Measurements from ENCODE around the gene SMG6.
"Not testable (repeated sequence)": the region's sequence is repeated elsewhere in the genome, so short reads cannot be mapped to it uniquely, and the experiment has no call there.

The SMG6 gene

GRCh38 chr17:2174468-2175293 lies 128.9 kb downstream of the SMG6 start:
- peak; percentile 22 to 67 for DNase-seq

- DNase-seq = no peak
Measured at GRCh38 chr17:2174014-2174413, 129.6 kb downstream of the SMG6 start.

- DNase-seq = peak; percentile 16 to 31
Measured at GRCh38 chr17:2172999-2173398, 130.6 kb downstream of the SMG6 start.

GRCh38 chr17:2172077-2172851 lies 131.3 kb downstream of the SMG6 start:
- DNase-seq = peak; percentile 45 to 81

- DNase-seq = no peak
Measured at GRCh38 chr17:2171702-2172076, 131.9 kb downstream of the SMG6 start.

- peak in 1 of 2 experiments; percentile 26 for DNase-seq
Measured at GRCh38 chr17:2170023-2170422, 133.6 kb downstream of the SMG6 start.

GRCh38 chr17:2165723-2166122 lies 137.9 kb downstream of the SMG6 start:
- not testable (repeated sequence) for DNase-seq

- no peak for DNase-seq
Measured at GRCh38 chr17:2158396-2158780, 145.2 kb downstream of the SMG6 start.

GRCh38 chr17:2157675-2158395 lies 145.8 kb downstream of the SMG6 start:
- no peak for DNase-seq

GRCh38 chr17:2157081-2157480 lies 146.5 kb downstream of the SMG6 start:
- DNase-seq = no peak

GRCh38 chr17:2156666-2157065 lies 146.9 kb downstream of the SMG6 start:
- DNase-seq = no peak

GRCh38 chr17:2155573-2155972 lies 148.0 kb downstream of the SMG6 start:
- DNase-seq = no peak

- no peak for DNase-seq
Measured at GRCh38 chr17:2151358-2152033, 152.1 kb downstream of the SMG6 start.

- DNase-seq = peak; percentile 10 to 23
Measured at GRCh38 chr17:2150806-2151205, 152.8 kb downstream of the SMG6 start.

- no peak for DNase-seq
Measured at GRCh38 chr17:2149934-2150333, 153.7 kb downstream of the SMG6 start.

- DNase-seq = no peak
Measured at GRCh38 chr17:2146132-2146871, 157.3 kb downstream of the SMG6 start.

GRCh38 chr17:2144701-2145100 lies 158.9 kb downstream of the SMG6 start:
- DNase-seq = no peak

- DNase-seq = no peak
Measured at GRCh38 chr17:2143332-2143731, 160.3 kb downstream of the SMG6 start.

- not testable (repeated sequence) for DNase-seq
Measured at GRCh38 chr17:2142682-2143081, 160.9 kb downstream of the SMG6 start.

- DNase-seq = no peak
Measured at GRCh38 chr17:2140683-2141082, 162.9 kb downstream of the SMG6 start.

- peak; percentile 24 to 43 for DNase-seq
Measured at GRCh38 chr17:2138761-2139160, 164.8 kb downstream of the SMG6 start.

- DNase-seq = peak; percentile 35 to 48
Measured at GRCh38 chr17:2138318-2138717, 165.3 kb downstream of the SMG6 start.
